Measurements from ENCODE around the gene CTAG1B. TPM values are rescaled to one million over a fixed set of nuclear protein-coding genes. Genes with fewer than 3 reads are reported as not detected.
"Not testable (repeated sequence)": the region's sequence is repeated elsewhere in the genome, so short reads cannot be mapped to it uniquely, and the experiment has no call there.

Gene CTAG1B
- total RNA-seq, 5 donors from 2014 or later (not counting 1 experiment from before 2014, with no cell fraction given) = not detected

DNA sequence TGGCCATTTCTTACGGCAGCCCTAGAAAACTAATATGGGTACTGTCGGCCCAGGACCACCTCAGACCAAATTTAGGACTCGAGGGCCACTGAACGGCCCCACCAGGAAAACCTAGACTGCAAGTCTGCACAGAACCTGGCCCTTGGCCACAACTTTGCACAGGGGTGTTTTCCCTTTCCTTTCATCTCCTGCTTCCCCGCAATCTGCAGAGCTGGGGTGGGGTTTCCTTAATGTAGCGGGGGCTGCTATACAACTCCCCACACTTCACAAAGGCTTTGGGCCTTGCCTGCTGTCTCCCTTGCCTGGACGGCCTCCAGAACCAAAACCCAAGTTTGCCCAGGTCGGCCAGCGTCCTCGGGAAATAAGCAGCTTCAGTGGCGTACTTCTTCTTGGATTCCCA is 11.9 kb upstream of the CTAG1B start:
- H3K4me3 Mint-ChIP-seq; H3K36me3 Mint-ChIP-seq; H3K27ac Mint-ChIP-seq; H3K4me1 Mint-ChIP-seq; H3K36me3 ChIP-seq (ENCODE audit: control insufficient read depth in 2 of 2, extremely low read depth in 1 of 2, insufficient read depth in 1 of 2, low read length in 1 of 2); H3K27me3 ChIP-seq (replicated peaks in 1 of 2; ENCODE audit: control insufficient read depth in 2 of 2, extremely low read depth in 1 of 2, insufficient read depth in 2 of 2, low read length in 1 of 2); POLR2A ChIA-PET; DNase-seq; CTCF ChIA-PET; H3K9me3 ChIP-seq; H3K27me3 Mint-ChIP-seq; H3K27ac ChIP-seq (ENCODE audit: low read length); H3K4me3 ChIP-seq (ENCODE audit: control insufficient read depth in 1 of 2, extremely low read depth in 1 of 2, low read length in 1 of 2); H3K9me3 Mint-ChIP-seq; H3K4me1 ChIP-seq (ENCODE audit: control insufficient read depth in 1 of 2, extremely low read depth in 1 of 2, insufficient read depth in 2 of 2, low read length in 2 of 2): not testable (repeated sequence)
- no CpG with 5 or more reads among the region's 11 CpGs for WGBS (ENCODE audit: insufficient coverage)
- peak in 2 of 4 experiments; percentile 45 to 59 for ATAC-seq (replicated peaks in 1 of 4)

DNA sequence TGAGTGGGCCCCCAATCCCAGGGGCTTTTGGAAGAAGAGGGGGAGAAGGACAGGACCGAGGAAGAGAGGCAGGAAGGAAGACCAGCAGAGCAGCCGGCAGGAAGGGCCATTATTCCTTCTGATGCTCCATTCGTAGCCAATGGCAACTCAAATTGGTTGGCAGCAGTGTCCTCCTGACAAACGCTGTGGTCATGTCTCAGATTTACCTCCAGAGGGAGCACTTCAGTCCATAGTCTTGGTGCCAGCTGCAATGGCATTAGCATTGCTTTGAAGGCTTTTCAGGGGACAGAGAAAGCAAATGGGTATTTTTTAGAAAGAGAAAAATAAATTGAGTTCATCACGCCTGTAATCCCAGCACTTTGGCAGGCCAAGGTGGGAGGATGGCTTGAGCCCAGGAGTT is 9.9 kb upstream of the CTAG1B start:
- H3K4me1 ChIP-seq (ENCODE audit: control insufficient read depth in 1 of 2, extremely low read depth in 1 of 2, insufficient read depth in 2 of 2, low read length in 2 of 2); H3K9me3 Mint-ChIP-seq; H3K36me3 ChIP-seq (ENCODE audit: control insufficient read depth in 2 of 2, extremely low read depth in 1 of 2, insufficient read depth in 1 of 2, low read length in 1 of 2); H3K36me3 Mint-ChIP-seq; POLR2A ChIA-PET; H3K27me3 ChIP-seq (replicated peaks in 1 of 2; ENCODE audit: control insufficient read depth in 2 of 2, extremely low read depth in 1 of 2, insufficient read depth in 2 of 2, low read length in 1 of 2); H3K4me3 ChIP-seq (ENCODE audit: control insufficient read depth in 1 of 2, extremely low read depth in 1 of 2, low read length in 1 of 2); DNase-seq; H3K27ac ChIP-seq (ENCODE audit: low read length); H3K27me3 Mint-ChIP-seq; H3K9me3 ChIP-seq; H3K4me1 Mint-ChIP-seq; H3K27ac Mint-ChIP-seq; H3K4me3 Mint-ChIP-seq; CTCF ChIA-PET: not testable (repeated sequence)
- ATAC-seq (replicated peaks in 1 of 4) = peak in 2 of 4 experiments; percentile 47 to 48
- no CpG with 5 or more reads among the region's 5 CpGs for WGBS (ENCODE audit: insufficient coverage)

- CTCF ChIA-PET; H3K4me3 ChIP-seq (ENCODE audit: control insufficient read depth in 1 of 2, extremely low read depth in 1 of 2, low read length in 1 of 2): not testable (repeated sequence)
Observed at GRCh38 chrX:154620767-154621414, 1.8 kb upstream of the CTAG1B start.

GRCh38 chrX:154613586-154613985 is 5.5 kb downstream of the CTAG1B start:
- H3K4me1 ChIP-seq (ENCODE audit: control insufficient read depth in 1 of 2, extremely low read depth in 1 of 2, insufficient read depth in 2 of 2, low read length in 2 of 2); H3K27ac Mint-ChIP-seq; H3K27ac ChIP-seq (ENCODE audit: low read length); H3K9me3 Mint-ChIP-seq; ATAC-seq (replicated peaks in 1 of 4); H3K4me3 ChIP-seq (ENCODE audit: control insufficient read depth in 1 of 2, extremely low read depth in 1 of 2, low read length in 1 of 2); H3K27me3 ChIP-seq (replicated peaks in 1 of 2; ENCODE audit: control insufficient read depth in 2 of 2, extremely low read depth in 1 of 2, insufficient read depth in 2 of 2, low read length in 1 of 2); H3K36me3 ChIP-seq (ENCODE audit: control insufficient read depth in 2 of 2, extremely low read depth in 1 of 2, insufficient read depth in 1 of 2, low read length in 1 of 2); POLR2A ChIA-PET; H3K27me3 Mint-ChIP-seq; H3K9me3 ChIP-seq; CTCF ChIA-PET; H3K4me3 Mint-ChIP-seq; DNase-seq; H3K36me3 Mint-ChIP-seq; H3K4me1 Mint-ChIP-seq: not testable (repeated sequence)
- no CpG with 5 or more reads among the region's 12 CpGs for whole genome bisulfite sequencing (ENCODE audit: insufficient coverage)

More at GRCh38 chrX:154620767-154621414, 1.8 kb upstream of the CTAG1B start:
- H3K4me1 ChIP-seq (ENCODE audit: control insufficient read depth in 1 of 2, extremely low read depth in 1 of 2, insufficient read depth in 2 of 2, low read length in 2 of 2); DNase-seq; H3K9me3 Mint-ChIP-seq; H3K27ac Mint-ChIP-seq; H3K27ac ChIP-seq (ENCODE audit: low read length); H3K36me3 Mint-ChIP-seq; H3K27me3 Mint-ChIP-seq; H3K4me1 Mint-ChIP-seq; H3K36me3 ChIP-seq (ENCODE audit: control insufficient read depth in 2 of 2, extremely low read depth in 1 of 2, insufficient read depth in 1 of 2, low read length in 1 of 2); H3K27me3 ChIP-seq (replicated peaks in 1 of 2; ENCODE audit: control insufficient read depth in 2 of 2, extremely low read depth in 1 of 2, insufficient read depth in 2 of 2, low read length in 1 of 2); H3K9me3 ChIP-seq; POLR2A ChIA-PET; H3K4me3 Mint-ChIP-seq: not testable (repeated sequence)
- WGBS (ENCODE audit: insufficient coverage) = no CpG with 5 or more reads among the region's 11 CpGs
- peak in 1 of 4 experiments; percentile 26 for ATAC-seq (replicated peaks in 1 of 4)

- H3K27me3 Mint-ChIP-seq; H3K4me1 Mint-ChIP-seq; H3K4me1 ChIP-seq (ENCODE audit: control insufficient read depth in 1 of 2, extremely low read depth in 1 of 2, insufficient read depth in 2 of 2, low read length in 2 of 2); H3K4me3 Mint-ChIP-seq; ATAC-seq (replicated peaks in 1 of 4); H3K36me3 Mint-ChIP-seq; H3K27me3 ChIP-seq (replicated peaks in 1 of 2; ENCODE audit: control insufficient read depth in 2 of 2, extremely low read depth in 1 of 2, insufficient read depth in 2 of 2, low read length in 1 of 2); H3K4me3 ChIP-seq (ENCODE audit: control insufficient read depth in 1 of 2, extremely low read depth in 1 of 2, low read length in 1 of 2); H3K27ac ChIP-seq (ENCODE audit: low read length); H3K9me3 Mint-ChIP-seq; H3K27ac Mint-ChIP-seq; POLR2A ChIA-PET; DNase-seq; H3K9me3 ChIP-seq; H3K36me3 ChIP-seq (ENCODE audit: control insufficient read depth in 2 of 2, extremely low read depth in 1 of 2, insufficient read depth in 1 of 2, low read length in 1 of 2); CTCF ChIA-PET: not testable (repeated sequence)
- WGBS (ENCODE audit: insufficient coverage) = no CpG with 5 or more reads among the region's 12 CpGs
Observed at GRCh38 chrX:154611146-154611545, 7.9 kb downstream of the CTAG1B start.

DNA sequence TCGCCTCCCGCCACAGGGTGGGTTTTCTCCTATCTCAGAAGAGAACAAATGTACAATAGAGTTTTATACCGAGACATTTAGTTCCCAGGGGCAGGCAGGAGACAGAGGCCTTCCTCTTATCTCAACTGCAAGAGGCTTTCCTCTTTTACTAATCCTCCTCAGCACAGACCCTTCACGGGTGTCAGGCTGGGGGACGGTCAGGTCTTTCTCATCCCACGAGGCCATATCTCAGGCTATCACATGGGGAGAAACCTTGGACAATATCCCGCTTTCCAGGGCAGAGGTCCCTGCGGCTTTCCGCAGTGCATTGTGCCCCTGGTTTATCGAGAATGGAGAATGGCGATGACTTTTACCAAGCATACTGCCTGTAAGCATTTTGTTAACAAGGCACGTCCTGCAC is 10.3 kb downstream of the CTAG1B start:
- H3K9me3 ChIP-seq; H3K36me3 ChIP-seq (ENCODE audit: control insufficient read depth in 2 of 2, extremely low read depth in 1 of 2, insufficient read depth in 1 of 2, low read length in 1 of 2); H3K36me3 Mint-ChIP-seq; H3K4me1 Mint-ChIP-seq; H3K9me3 Mint-ChIP-seq; H3K4me3 ChIP-seq (ENCODE audit: control insufficient read depth in 1 of 2, extremely low read depth in 1 of 2, low read length in 1 of 2); CTCF ChIA-PET; ATAC-seq (replicated peaks in 1 of 4); POLR2A ChIA-PET; H3K27me3 Mint-ChIP-seq; H3K4me3 Mint-ChIP-seq; H3K27me3 ChIP-seq (replicated peaks in 1 of 2; ENCODE audit: control insufficient read depth in 2 of 2, extremely low read depth in 1 of 2, insufficient read depth in 2 of 2, low read length in 1 of 2); H3K4me1 ChIP-seq (ENCODE audit: control insufficient read depth in 1 of 2, extremely low read depth in 1 of 2, insufficient read depth in 2 of 2, low read length in 2 of 2); H3K27ac Mint-ChIP-seq; DNase-seq; H3K27ac ChIP-seq (ENCODE audit: low read length): not testable (repeated sequence)
- 100% methylated on average over 2 of the region's 12 CpGs for WGBS (ENCODE audit: insufficient coverage)

GRCh38 chrX:154607976-154608375 is 11.1 kb downstream of the CTAG1B start:
- H3K27me3 ChIP-seq (replicated peaks in 1 of 2; ENCODE audit: control insufficient read depth in 2 of 2, extremely low read depth in 1 of 2, insufficient read depth in 2 of 2, low read length in 1 of 2); H3K27me3 Mint-ChIP-seq; H3K9me3 ChIP-seq; H3K9me3 Mint-ChIP-seq; H3K4me1 Mint-ChIP-seq; ATAC-seq (replicated peaks in 1 of 4); H3K4me3 Mint-ChIP-seq; H3K4me1 ChIP-seq (ENCODE audit: control insufficient read depth in 1 of 2, extremely low read depth in 1 of 2, insufficient read depth in 2 of 2, low read length in 2 of 2); H3K36me3 Mint-ChIP-seq; POLR2A ChIA-PET; H3K4me3 ChIP-seq (ENCODE audit: control insufficient read depth in 1 of 2, extremely low read depth in 1 of 2, low read length in 1 of 2); H3K27ac Mint-ChIP-seq; CTCF ChIA-PET; H3K27ac ChIP-seq (ENCODE audit: low read length); H3K36me3 ChIP-seq (ENCODE audit: control insufficient read depth in 2 of 2, extremely low read depth in 1 of 2, insufficient read depth in 1 of 2, low read length in 1 of 2); DNase-seq: not testable (repeated sequence)
- no CpG with 5 or more reads among the region's 11 CpGs for WGBS (ENCODE audit: insufficient coverage)
